Brain pericyte (primary cell): ENCODE data around the gene CUL9.

Source experiments
- DNase-seq: peaks from one replicate; pipeline ENCODE4 v3.0.0-alpha.2; 2012; ENCODE audit warnings: low read depth, low spot score

Gene CUL9

DNA sequence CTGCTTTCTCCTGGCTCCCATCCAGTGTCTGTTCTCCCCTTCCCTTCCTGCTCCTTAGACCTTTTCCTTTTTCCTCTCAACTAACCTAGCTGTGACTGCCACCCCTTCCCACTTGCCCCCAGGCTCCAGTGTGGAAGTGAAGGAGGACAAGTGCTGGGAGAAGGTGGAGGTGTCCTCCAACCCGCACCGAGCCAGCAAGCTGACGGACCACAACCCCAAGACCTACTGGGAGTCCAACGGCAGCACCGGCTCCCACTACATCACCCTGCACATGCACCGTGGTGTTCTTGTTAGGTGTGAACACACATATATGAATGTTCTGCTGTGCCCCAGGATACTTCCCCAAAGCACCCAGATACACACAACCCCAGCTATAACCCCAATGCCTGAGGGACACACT, 18.5 kb downstream of the CUL9 start:
- no peak for DNase-seq

DNA sequence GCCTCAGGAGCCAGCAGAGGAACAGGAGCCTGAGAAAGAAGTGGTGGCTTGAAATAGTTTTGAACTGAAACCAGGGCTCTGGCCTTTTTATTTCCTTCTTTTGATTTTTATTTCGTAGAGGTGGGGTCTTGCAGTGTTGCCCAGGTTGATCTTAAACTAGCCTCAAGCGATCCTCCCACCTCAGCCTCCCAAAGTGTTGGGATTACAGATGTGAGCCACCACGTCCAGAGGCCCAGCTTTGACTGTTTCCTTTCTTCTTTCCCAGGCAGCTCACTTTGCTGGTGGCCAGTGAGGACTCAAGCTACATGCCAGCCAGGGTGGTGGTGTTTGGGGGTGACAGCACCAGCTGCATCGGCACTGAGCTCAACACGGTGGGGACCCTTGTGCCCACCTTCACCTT, 20.5 kb downstream of the CUL9 start:
- no peak for DNase-seq

DNA sequence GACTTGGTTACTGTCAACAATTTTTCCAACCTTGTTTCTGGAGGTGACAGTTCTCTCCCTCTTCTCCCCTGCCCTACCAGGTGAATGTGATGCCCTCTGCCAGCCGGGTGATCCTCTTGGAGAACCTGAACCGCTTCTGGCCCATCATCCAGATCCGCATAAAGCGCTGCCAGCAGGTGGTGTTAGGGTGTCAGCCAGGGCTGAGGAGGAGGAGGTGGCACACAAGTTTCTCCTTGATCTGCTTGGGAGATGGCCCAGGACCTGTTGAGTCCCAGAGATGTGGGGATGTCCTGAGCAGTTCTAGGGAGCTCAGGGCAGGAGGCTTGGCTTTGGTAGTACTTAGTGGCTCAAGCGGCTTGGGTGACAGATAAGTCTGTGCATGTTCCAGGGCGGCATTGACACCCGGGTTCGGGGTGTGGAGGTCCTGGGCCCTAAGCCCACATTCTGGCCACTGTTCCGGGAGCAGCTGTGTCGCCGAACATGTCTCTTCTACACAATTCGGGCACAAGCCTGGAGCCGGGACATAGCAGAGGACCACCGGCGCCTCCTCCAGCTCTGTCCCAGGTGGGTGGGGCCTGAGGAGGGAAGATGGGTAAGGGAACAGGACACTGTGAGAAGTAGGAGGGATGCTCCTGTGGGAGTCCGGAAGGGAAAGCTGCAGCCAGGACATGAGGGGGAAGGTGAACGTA, 21.2 kb downstream of the CUL9 start:
- DNase-seq, result no peak

DNA sequence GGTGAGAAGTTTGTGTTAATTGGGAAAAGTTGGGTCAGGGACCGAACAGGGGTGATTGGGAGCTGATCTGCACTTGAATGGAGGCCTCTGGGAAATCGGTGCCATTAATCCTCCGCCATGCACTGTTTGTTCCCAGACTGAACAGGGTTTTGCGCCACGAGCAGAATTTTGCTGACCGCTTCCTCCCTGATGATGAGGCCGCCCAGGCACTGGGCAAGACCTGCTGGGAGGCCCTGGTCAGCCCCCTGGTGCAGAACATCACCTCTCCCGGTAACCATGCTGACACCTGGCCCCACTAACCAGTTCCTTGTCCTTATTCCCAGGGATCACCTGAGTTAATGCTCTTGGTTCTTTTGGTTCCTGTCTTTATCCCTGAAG, 21.7 kb downstream of the CUL9 start:
- DNase-seq, result no peak

DNA sequence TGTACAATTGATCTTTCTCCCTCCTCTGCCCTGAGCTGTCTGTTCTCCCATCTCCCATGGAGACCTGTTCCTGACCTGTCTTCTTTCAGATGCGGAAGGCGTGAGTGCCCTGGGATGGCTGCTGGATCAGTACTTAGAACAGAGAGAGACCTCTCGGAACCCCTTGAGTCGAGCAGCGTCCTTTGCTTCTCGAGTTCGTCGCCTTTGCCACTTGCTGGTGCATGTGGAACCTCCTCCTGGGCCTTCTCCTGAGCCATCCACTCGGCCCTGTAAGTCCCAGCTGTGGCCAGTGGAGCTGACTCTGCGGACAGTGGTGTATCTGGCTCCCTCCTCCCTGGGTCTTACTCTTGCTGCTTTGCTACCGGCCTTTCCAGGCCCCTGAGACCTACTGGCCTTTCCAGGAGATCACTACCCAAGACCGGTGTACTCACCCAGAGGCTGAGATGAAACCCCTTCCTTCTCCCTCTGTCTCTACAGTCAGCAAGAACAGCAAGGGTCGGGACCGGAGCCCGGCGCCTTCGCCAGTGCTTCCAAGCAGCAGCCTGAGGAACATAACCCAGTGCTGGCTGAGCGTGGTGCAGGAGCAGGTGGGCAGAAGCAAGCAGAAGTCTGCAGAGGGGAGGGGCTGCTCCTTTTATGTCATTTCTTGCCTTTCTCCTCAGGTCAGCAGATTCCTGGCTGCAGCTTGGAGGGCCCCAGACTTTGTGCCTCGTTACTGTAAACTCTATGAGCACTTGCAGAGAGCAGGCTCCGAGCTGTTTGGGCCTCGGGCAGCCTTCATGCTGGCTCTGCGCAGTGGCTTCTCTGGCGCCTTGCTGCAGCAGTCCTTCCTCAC, 22.5 kb downstream of the CUL9 start:
- DNase-seq, result no peak

DNA sequence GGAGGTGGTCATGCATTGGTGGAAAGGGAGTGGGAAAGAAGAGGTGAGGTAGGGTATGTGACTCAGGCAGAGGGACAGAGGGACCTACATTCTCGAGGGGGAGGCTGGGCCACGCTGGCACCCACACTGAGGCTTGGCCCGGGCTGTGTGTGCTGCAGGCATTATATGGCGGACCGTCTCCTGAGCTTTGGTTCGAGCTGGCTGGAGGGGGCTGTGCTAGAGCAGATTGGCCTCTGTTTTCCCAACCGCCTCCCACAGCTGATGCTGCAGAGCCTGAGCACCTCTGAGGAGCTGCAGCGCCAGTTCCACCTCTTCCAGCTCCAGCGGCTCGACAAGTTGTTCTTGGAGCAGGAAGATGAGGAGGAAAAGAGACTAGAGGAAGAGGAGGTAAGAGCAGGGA, 23.9 kb downstream of the CUL9 start:
- no peak for DNase-seq

DNA sequence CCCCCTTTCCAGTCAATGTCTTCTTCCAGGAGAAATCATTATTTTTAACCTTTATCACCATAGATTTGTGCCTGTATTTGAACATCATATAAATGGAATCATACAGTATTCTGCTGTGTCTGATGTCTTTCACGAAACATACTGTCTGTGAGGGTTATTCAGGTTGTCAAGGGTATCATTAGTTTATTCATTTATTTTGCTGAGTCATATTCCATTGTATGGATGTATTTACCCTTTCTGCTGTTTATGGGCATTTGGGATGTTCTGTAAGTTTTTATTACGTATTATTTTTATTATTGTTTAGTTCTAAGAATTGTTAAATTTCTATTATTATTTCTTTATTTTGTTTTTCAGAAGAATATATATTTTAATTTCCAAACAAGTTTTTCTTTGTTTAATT, 25.3 kb downstream of the CUL9 start:
- no peak for DNase-seq

DNA sequence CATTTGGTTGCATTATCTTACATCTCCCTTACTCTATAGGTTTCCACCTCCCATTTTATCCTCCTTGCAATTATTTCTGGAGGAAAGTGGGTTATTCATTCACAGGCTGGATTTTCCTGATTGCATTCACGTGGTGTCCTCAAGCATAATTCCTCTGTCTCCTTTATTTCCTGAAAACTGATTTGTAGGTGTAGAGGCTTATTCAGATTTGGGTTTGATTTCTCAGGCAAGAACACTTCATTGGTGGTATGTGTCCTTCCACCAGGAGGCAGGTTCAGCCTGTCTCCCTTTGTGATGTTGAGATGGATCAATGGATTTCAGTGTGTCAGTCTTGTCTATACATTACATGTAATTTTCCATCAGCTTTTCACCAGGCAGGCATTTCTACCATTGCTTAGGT, 30.0 kb downstream of the CUL9 start:
- DNase-seq, result no peak

DNA sequence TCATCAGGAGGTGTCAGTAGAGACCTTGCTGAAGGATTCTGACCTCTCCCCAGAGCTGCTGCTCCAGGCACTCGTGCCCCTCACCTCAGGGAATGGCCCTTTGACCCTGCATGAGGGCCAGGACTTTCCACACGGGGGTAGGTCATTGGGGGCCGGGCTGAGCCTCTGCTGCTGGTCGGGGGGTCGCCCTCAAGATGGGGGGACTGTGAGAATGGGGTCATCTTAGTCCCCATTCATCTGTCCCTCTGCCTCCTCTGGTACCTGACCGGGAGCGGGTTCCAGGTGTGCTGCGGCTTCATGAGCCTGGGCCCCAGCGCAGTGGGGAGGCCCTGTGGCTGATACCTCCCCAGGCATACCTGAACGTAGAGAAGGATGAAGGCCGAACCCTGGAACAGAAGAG, 31.4 kb downstream of the CUL9 start:
- DNase-seq, result no peak

DNA sequence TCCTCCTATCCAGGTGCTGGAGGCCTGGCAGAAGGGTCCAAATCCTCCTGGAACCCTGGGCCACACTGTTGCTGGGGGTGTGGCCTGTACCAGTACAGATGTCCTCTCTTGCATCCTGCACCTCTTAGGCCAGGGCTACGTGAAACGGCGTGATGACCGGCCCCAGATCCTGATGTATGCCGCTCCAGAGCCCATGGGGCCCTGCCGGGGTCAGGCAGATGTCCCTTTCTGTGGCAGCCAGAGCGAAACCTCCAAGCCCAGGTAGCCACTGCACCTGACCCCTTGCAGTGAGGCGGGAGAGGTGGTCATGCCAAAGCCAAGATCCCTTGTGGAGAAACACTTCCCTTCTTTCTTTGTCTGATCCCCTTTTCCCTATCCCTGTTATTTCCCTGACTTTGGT, 33.1 kb downstream of the CUL9 start:
- DNase-seq, result no peak

DNA sequence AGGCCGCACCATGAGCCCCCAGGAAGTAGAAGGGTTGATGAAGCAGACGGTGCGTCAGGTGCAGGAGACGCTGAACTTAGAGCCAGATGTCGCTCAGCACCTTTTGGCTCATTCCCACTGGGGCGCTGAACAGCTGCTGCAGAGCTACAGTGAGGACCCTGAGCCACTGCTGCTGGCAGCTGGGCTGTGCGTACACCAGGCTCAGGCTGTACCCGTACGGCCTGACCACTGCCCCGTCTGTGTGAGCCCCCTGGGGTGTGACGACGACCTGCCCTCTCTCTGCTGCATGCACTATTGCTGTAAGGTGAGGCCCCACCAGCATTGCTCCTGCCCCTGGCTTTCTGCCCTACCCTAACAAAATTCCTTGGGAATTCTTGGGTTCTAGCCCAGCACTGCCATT, 34.2 kb downstream of the CUL9 start:
- DNase-seq, result no peak

DNA sequence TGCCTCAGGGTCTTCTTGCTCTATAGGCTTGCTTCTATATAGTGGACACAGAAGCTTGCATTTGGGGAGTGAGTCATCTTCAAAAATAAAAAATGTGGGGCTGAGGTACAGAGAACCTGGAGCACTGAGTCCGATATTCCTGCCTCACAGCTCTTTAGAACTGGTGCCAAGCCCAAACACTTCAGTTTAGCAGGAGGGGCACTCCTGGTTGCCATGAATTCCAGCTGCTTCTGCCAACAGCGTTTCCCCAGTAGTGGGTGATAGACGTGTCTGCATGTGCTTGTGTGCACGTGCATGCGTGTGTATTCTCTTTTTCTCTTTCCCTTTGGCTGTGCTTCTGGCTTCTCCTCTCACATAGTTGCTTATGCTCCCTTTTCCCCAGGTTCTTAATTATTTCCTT, 35.4 kb downstream of the CUL9 start:
- no peak for DNase-seq

DNA sequence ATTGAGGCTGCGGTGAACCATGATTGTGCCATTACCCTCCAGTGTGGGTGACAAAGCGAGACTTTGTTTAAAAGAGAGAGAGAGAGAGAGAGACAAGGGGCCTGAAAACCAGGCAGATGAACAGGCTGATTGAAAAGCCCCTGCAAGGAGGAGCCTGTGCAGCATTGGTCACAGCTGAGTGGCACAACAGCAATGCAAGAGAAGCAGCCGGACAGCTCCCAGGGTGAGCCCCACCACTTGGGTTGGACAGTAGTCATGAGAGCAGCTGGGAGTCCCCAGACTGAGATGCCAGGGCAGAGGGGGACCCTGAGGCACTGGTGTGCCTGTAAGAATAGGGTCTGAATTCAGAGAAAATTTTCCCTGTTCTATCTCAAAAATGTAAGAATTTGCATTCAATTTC, 37.1 kb downstream of the CUL9 start:
- no peak for DNase-seq

DNA sequence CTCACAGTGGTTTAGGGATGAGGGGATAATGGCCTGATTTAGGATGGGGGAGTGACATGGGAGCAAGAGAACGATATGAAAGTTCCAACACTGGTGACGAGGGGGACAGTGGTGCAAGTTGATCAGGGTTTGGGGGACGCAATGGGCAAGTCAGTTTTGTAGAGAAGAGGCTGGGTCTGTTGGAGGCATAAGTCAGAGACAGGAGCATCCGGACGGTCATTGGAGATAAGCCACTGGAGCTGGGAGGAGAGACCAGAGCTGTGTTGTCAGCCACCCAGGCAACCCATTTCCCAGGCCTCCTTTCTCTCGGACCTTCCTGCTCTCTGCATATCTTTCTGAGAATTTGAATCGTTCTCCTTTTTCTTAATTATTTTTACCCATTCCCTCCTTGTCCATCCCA, 37.8 kb downstream of the CUL9 start:
- no peak for DNase-seq

DNA sequence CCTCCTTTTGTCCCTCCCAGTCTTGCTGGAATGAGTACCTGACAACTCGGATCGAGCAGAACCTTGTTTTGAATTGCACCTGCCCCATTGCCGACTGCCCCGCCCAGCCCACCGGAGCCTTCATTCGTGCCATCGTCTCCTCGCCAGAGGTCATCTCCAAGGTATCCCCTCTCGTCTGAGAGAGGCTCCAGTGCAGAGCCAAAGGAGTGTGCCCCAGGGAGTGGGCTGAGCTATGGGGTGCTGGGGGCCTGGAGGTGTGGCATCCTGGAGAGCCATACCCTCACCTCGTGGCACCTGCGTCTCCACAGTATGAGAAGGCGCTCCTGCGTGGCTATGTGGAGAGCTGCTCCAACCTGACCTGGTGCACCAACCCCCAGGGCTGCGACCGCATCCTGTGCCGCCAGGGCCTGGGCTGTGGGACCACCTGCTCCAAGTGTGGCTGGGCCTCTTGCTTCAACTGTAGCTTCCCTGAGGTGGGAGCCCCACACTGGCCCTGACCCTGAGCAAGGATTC, 38.5 kb downstream of the CUL9 start:
- DNase-seq, result no peak

DNA sequence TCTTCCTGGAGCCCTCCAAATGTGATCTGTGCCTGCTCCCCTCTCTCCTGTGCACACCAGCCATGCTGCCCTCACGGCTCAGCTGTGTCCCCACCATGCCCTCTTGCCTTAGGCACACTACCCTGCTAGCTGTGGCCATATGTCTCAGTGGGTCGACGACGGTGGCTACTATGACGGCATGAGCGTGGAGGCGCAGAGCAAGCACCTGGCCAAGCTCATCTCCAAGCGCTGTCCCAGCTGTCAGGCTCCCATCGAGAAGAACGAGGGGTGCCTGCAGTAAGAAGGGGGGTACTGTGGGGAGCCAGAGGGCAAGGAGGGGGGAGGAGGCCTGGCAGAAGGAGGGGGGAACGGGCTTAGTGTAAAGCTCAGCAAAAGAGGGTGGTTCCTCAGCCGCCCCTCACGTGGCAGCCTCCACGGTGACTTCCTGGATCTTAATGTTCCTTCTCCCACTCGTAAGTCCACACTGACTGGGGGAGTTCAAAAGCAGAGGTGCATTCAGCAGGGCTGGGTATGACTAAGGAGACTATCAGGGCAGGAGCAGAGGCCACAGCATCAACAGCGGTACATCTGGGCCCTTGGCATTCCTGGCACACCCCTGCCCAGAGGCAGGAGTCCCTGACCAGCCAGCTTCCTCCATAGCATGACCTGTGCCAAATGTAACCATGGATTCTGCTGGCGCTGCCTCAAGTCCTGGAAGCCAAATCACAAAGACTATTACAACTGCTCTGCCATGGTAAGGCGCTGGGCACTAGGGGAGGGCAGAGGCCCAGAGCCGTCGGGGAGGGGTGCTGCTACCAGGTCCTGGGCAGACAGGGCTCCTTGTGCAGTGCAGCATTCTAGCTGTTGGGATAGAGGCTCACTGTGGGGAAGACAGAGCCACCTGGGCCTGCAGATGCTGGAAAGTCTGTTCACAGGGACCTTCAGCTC, 39.3 kb downstream of the CUL9 start:
- DNase-seq, result no peak

DNA sequence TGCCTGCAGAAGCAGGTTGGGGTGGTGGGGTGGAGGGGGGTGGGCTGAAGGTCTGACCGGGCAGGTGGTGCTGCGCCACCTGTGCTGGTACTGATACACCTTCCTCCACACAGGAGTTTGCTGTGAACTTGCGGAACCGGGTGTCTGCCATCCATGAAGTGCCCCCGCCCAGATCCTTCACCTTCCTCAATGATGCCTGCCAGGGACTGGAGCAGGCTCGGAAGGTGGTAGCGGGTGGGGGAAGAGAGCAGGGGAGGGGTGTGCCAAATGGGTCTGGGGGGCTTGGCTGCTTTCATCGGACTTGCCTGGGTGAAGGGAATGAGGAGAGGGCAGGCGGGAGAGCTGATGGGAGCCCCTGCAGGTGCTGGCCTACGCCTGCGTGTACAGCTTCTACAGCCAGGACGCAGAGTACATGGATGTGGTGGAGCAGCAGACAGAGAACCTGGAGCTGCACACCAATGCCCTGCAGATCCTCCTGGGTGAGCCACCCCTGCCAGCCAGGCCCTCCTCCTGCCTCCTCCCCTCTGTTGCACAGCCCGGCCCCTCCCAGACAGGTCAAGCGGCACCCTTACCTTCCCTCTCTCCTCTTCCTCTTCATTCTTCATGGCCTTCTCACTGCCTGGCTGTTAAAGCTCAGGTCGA, 40.5 kb downstream of the CUL9 start:
- no peak for DNase-seq

DNA sequence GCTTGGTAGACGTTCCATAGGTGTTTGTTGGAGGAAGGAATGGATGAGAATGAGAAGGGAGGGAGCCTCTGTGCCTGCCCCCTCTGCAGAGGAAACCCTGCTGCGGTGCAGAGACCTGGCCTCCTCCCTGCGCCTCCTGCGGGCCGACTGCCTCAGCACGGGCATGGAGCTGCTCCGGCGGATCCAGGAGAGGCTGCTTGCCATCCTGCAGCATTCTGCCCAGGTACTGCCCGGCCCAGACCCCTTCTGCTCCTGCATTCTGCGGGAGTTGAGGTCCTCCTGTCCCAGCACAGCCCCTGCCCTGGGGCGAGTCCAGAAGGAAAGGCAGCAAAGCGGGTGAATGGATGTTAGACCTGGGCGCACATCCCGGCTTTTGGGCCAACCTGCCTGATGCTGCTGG, 41.2 kb downstream of the CUL9 start:
- DNase-seq, result no peak

DNA sequence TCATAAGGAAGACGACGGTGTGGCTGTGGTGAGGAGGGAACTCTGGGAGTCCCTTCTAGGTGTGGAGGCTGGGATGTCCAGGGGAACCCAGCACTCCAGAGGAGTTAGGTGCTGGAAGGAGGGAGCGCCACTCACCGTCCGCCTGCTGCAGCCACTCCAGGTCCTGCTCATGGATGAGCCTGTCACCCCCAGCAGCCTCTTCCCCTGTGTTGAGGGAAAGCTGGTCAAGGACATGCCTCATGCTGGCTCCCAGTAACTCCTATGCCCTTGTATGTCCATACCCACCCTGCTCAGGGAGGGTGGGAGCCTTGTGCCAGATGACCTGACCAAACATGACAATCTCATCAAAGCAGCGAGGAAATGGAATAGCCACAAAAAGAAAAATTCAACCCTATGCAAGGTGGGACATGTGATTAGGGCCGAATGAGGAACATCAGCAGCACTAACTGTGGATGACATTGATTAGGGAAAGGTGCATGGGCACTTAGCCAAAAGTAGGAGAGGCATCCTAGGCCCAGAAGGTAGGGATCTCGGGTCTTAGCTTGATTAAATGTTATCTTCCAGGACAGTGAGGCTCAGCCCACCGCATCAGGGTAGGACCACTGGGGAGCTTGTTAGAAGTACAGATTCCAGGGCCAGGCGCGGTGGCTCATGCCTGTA, 44.3 kb downstream of the CUL9 start:
- DNase-seq, result no peak

DNA sequence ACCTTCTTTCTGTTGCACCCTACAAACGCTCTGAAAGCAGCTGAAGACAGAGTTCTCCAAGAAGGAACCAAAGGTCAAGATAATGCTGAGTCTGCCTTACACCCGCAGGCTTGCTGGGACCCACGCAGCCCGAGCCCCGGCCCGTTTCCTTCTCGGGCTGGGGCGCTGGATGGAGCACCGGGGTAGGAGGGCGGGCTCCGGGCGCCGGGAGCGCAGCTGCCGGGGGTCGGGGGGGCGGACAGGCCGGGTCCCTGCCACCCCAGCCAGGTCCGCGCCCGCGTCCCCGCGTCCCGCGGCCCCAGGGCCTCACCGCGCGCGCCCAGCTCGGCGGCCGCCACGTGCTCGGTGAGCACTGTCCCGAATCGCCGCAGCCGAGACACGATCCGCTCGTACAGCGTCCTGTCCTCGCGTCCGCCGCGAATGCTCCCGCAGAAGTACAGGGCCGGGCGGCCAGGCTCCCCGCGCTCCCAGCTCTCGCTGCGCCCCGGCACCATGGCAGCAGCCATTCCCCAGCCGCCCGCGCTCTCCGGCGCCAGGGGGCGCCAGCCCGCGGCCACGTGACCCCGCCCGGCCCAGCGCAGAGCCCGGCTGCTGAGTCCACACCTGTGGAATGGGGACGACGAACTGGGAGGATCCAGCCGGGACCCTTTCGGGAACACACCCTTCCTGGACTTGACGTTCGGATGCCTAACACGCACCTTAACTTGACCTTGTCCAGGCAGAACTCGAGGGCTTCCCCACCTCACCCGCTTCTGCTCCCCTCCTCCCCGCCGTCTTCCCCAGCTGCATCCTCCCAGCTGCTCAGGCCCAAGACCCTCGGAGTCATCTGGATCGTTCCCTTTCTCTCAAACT, 47.2 kb downstream of the CUL9 start, which contains the start of gene DNPH1:
DNPH1 (minus strand) TSS at position 531 of the 852 bp plus-strand sequence; CDS start at position 506, 25 bp downstream.
- no peak for DNase-seq
